ENCODE results near the gene TIMM50.

- TF ChIP-seq CTCF (IDR thresholded peaks at IDR 0.05; ENCODE audit: low read depth, low read length) (no peak), EZH2phosphoT487 (IDR thresholded peaks at IDR 0.05; ENCODE audit: low read depth) (no peak)
Observed at GRCh38 chr19:39469036-39469435, 11.6 kb upstream of the TIMM50 start.

All from OCI-LY3 (cell line).